CD4-positive, CD25-positive, alpha-beta regulatory T cell (primary cell): ENCODE results near the gene TTF1. TPM values are rescaled to one million over a fixed set of nuclear protein-coding genes. Genes with fewer than 3 reads are reported as not detected.
A peak's percentile ranks its signal among the peaks of the same experiment; 100 is the strongest.

Source experiments
- ATAC-seq, 2 donors: fragments of 150-1000 bp; cut with Tn5 transposase; one replicate each; pipeline ENCODE4 v1.10.0; 2021; ENCODE audit warnings: low read depth in 2 of 2, moderate number of reproducible peaks in 2 of 2, moderate library complexity in 1 of 2
- DNase-seq, 3 donors: peaks; one replicate each; pipeline versions ENCODE4 v3.0.0 to v3.0.0-alpha.2; 2012 to 2022; ENCODE audit warnings: mixed read lengths in 1 of 3
- H3K27ac ChIP-seq: one replicate; pipeline ENCODE4 v1.7.0; 2013; ENCODE audit warnings: mild to moderate bottlenecking, low read length; ENCODE audit not compliant: insufficient read depth, poor library complexity, severe bottlenecking
- H3K27me3 ChIP-seq: one replicate; pipeline ENCODE4 v1.7.0; 2013; ENCODE audit warnings: low read length; ENCODE audit not compliant: control insufficient read depth, insufficient read depth
- H3K36me3 ChIP-seq: one replicate; pipeline ENCODE4 v1.7.0; 2013; ENCODE audit warnings: mild to moderate bottlenecking, low read length, moderate library complexity; ENCODE audit not compliant: control insufficient read depth, insufficient read depth
- H3K4me1 ChIP-seq: 2 replicates; pipeline ENCODE4 v1.7.0; 2013; ENCODE audit warnings: mild to moderate bottlenecking, low read length; ENCODE audit not compliant: insufficient read depth, control insufficient read depth, poor library complexity, severe bottlenecking
- H3K4me3 ChIP-seq: one replicate; pipeline ENCODE4 v1.7.0; 2013; ENCODE audit warnings: low read depth, mild to moderate bottlenecking, low read length, moderate library complexity
- H3K9me3 ChIP-seq, 2 experiments: 1 replicate in 1 of 2; 2 replicates in 1 of 2; pipeline ENCODE4 v1.7.0; 2013; ENCODE audit warnings: low read length in 2 of 2, mild to moderate bottlenecking in 1 of 2, moderate library complexity in 1 of 2; ENCODE audit not compliant: control insufficient read depth in 2 of 2
- H3K27ac Mint-ChIP-seq, 3 donors: one replicate each; pipeline ENCODE4 v1.8.0; 2020 to 2022; ENCODE audit warnings: mild to moderate bottlenecking in 3 of 3, mixed read lengths in 3 of 3, moderate library complexity in 2 of 3
- H3K27me3 Mint-ChIP-seq: one replicate; pipeline ENCODE4 v1.8.0; 2022; ENCODE audit warnings: mild to moderate bottlenecking, mixed read lengths
- H3K36me3 Mint-ChIP-seq: one replicate; pipeline ENCODE4 v1.8.0; 2020; ENCODE audit warnings: mixed read lengths
- H3K4me1 Mint-ChIP-seq, 4 donors: one replicate each; pipeline ENCODE4 v1.8.0; 2020 to 2022; ENCODE audit warnings: mixed read lengths in 4 of 4, mild to moderate bottlenecking in 1 of 4
- H3K4me3 Mint-ChIP-seq, 4 donors: one replicate each; pipeline ENCODE4 v1.8.0; 2020 to 2022; ENCODE audit warnings: mild to moderate bottlenecking in 4 of 4, mixed read lengths in 4 of 4, moderate library complexity in 3 of 4
- H3K9me3 Mint-ChIP-seq, 7 donors: one replicate each; pipeline ENCODE4 v1.8.0; 2020 to 2022; ENCODE audit warnings: mixed read lengths in 7 of 7, mild to moderate bottlenecking in 3 of 7, moderate library complexity in 2 of 7
- polyA plus RNA-seq, 4 donors: library from polyadenylated mRNA; unstranded; fragments of 300-500 nt; fragmentation: Illumina TruSeq; gene quantifications; one replicate each; pipeline ENCODE4 v1.2.3, GENCODE V29; 2021
- total RNA-seq: library from RNA; stranded (reverse); gene quantifications from one replicate; pipeline ENCODE4 v1.2.3, GENCODE V29; 2022

The TTF1 gene
- total and polyA plus RNA-seq, 5 donors from 2014 or later: 5.1 to 16.9 (median 6.3) TPM

DNA sequence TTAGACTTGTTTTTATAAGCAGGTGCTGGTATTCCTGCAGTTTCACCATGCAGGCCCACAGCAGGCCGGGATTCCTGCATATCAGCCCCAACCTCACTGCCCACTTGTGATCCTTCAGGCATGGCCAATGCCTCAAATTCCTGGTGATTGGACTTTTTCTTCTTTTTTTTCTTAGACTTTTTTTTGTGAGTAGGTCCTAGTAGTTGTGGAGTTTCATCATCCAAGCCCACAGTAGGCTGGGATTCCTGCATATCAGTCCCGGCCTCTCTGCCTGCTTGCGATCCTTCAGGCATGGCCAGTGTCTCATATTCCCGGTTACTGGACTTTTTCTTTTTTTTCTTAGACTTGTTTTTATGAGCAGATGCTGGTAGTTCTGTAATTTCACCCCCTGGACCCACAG lies 4.8 kb downstream of the TTF1 start:
- Mint-ChIP-seq H3K9me3 (no peaks in the 10 kb centered on the region), H3K4me3 (no peak overlapping the region), H3K36me3 (peaks cover 40% of the 10 kb centered on the region), H3K27ac (peak overlapping the region in 2 of 3 donors; percentile 46 to 74), H3K4me1 (peaks cover 19 to 47% (median 29%) of the 10 kb centered on the region in 4 donors), H3K27me3 (peaks cover 2% of the 10 kb centered on the region)
- Histone ChIP-seq H3K4me1 (peaks cover 30% of the 10 kb centered on the region), H3K4me3 (no peak overlapping the region), H3K36me3 (peaks cover 49% of the 10 kb centered on the region), H3K27ac (no peak overlapping the region), H3K27me3 (no peaks in the 10 kb centered on the region), H3K9me3 (no peaks in the 10 kb centered on the region)
- no peak for DNase-seq
- no peak for ATAC-seq

DNA sequence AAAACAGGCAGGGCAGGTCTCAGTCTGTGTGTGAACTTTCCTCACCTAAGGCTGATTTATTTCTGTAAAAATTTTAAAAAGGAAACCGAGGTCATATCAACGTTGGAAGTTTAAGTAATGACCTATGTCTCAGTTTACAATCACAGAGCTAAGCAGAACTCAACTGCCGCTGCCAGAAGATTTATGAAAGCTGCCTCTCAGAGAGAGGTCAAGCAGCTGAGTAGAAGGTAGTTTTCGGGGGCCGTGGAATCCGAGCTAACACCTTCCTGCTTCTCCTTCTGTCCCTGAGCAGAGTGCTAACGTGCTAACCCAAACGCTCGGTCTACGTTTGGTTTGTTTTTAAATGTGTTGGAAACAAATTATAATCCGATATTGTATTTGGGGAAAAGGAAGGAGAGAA lies 11.1 kb downstream of the TTF1 start:
- Histone ChIP-seq H3K27me3 (no peaks in the 10 kb centered on the region), H3K27ac (no peak overlapping the region), H3K4me3 (no peak overlapping the region), H3K4me1 (no peaks in the 10 kb centered on the region), H3K36me3 (peaks cover 78% of the 10 kb centered on the region), H3K9me3 (no peaks in the 10 kb centered on the region)
- H3K27ac Mint-ChIP-seq: no peak overlapping the region
- no peaks in the 10 kb centered on the region for H3K27me3 Mint-ChIP-seq
- H3K9me3 Mint-ChIP-seq: no peaks in the 10 kb centered on the region
- ATAC-seq (no peak), DNase-seq (no peak)
- no peak overlapping the region for H3K4me3 Mint-ChIP-seq
- H3K36me3 Mint-ChIP-seq: peaks cover 38% of the 10 kb centered on the region
- H3K4me1 Mint-ChIP-seq: peaks cover 0 to 4% (median 0%) of the 10 kb centered on the region in 4 donors

DNA sequence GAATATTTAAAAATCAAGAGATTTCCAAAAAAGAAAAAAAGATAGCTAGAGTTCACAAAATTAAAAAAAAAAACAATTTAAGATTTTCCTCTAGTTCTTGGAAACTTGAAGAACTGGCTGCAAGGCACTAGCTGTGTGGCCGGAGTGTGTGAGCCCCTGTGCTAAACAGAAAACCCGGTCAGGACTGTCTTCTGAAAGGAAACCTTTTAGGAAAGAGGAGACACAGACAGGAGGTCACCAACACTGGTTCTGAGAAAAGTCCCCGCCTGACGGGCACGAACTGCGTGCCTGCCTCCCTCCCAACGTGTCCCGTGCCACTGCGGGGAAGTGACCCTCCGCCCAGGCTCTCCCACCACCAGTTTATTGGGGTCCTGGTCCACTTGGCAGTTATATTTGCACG lies 15.2 kb downstream of the TTF1 start:
- Histone ChIP-seq H3K4me3 (no peak overlapping the region), H3K9me3 (no peaks in the 10 kb centered on the region), H3K36me3 (peaks cover 85% of the 10 kb centered on the region), H3K27me3 (no peaks in the 10 kb centered on the region), H3K27ac (no peak overlapping the region), H3K4me1 (no peaks in the 10 kb centered on the region)
- H3K9me3 Mint-ChIP-seq: no peaks in the 10 kb centered on the region
- no peak overlapping the region for H3K4me3 Mint-ChIP-seq
- H3K4me1 Mint-ChIP-seq: no peaks in the 10 kb centered on the region
- ATAC-seq: no peak
- DNase-seq: no peak
- H3K36me3 Mint-ChIP-seq: peaks cover 49% of the 10 kb centered on the region
- no peaks in the 10 kb centered on the region for H3K27me3 Mint-ChIP-seq
- no peak overlapping the region for H3K27ac Mint-ChIP-seq

DNA sequence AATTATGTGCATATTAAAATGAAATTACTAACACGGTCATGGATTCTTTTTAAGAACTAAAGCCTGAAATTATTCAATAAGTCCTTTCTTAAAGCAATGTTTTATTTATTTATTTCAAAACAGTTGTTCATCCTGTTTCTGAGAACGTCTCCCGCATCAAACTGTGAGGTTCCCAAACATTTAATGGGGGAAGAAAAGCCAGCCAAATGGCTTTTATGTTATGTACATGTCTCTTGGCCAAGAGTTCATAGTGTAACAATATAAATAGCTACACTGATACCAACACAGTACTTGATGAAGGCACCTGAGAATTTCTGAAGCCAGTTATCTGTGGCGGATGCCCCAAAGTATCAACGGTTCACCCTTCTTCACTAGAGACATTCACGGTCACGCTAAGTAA lies 15.7 kb downstream of the TTF1 start:
- H3K4me1 Mint-ChIP-seq: no peaks in the 10 kb centered on the region
- Histone ChIP-seq H3K4me3 (no peak overlapping the region), H3K36me3 (peaks cover 85% of the 10 kb centered on the region), H3K4me1 (no peaks in the 10 kb centered on the region), H3K27me3 (no peaks in the 10 kb centered on the region), H3K9me3 (no peaks in the 10 kb centered on the region), H3K27ac (no peak overlapping the region)
- ATAC-seq (no peak), DNase-seq (no peak)
- H3K9me3 Mint-ChIP-seq: no peaks in the 10 kb centered on the region
- H3K27me3 Mint-ChIP-seq: no peaks in the 10 kb centered on the region
- no peak overlapping the region for H3K27ac Mint-ChIP-seq
- no peak overlapping the region for H3K4me3 Mint-ChIP-seq
- H3K36me3 Mint-ChIP-seq: peaks cover 46% of the 10 kb centered on the region

DNA sequence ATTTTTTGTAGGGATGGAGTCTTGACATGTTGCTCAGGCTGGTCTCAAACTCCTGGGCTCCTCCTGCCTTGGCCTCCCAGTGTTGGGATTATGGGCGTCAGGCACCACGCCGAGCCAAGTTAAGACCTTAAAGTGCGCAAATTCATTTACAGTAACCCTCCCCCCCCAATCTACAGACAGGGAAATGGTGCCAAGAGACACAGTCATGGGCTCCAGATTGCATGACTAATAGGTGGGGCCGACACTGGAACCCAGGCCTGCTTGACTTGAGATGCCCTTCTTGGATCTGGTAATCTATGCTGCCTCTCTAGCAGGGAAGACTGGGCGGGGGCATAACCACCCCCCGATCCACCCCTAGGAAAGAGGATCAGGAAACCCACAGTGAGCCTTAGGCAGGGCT lies 19.5 kb downstream of the TTF1 start:
- Histone ChIP-seq H3K27me3 (no peaks in the 10 kb centered on the region), H3K4me3 (no peak overlapping the region), H3K9me3 (no peaks in the 10 kb centered on the region), H3K27ac (no peak overlapping the region), H3K4me1 (no peaks in the 10 kb centered on the region), H3K36me3 (peaks cover 77% of the 10 kb centered on the region)
- Mint-ChIP-seq H3K36me3 (peaks cover 47% of the 10 kb centered on the region), H3K27me3 (no peaks in the 10 kb centered on the region), H3K4me3 (no peak overlapping the region), H3K27ac (no peak overlapping the region), H3K9me3 (no peaks in the 10 kb centered on the region), H3K4me1 (peaks cover 8 to 20% (median 11%) of the 10 kb centered on the region in 4 donors)
- ATAC-seq (no peak), DNase-seq (no peak)

DNA sequence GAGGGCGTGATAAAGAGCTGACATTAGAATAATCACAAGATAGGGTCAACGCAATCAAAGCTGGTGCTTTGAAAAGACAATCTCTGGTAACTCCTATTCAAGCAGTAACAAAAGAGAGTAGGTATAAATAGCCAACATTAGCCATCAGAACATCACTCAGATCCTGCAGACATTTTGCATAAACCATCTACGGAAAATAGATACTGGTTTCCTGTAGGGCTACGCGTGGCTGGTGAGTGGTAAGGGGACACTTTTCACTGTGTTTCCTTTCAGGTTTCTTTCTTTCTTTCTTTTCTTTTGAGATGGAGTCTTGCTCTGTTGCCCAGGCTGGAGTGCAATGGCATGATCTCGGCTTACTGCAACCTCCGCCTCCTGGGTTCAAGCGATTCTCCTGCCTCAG lies 22.3 kb downstream of the TTF1 start:
- Histone ChIP-seq H3K9me3 (no peaks in the 10 kb centered on the region), H3K4me1 (no peaks in the 10 kb centered on the region), H3K27ac (no peak overlapping the region), H3K27me3 (no peaks in the 10 kb centered on the region), H3K4me3 (no peak overlapping the region), H3K36me3 (peaks cover 74% of the 10 kb centered on the region)
- DNase-seq (no peak), ATAC-seq (no peak)
- Mint-ChIP-seq H3K27ac (peak overlapping the region in 1 of 3 donors; percentile 7), H3K4me1 (peaks cover 15 to 29% (median 17%) of the 10 kb centered on the region in 4 donors), H3K4me3 (no peak overlapping the region), H3K36me3 (peaks cover 32% of the 10 kb centered on the region), H3K27me3 (no peaks in the 10 kb centered on the region), H3K9me3 (no peaks in the 10 kb centered on the region)

DNA sequence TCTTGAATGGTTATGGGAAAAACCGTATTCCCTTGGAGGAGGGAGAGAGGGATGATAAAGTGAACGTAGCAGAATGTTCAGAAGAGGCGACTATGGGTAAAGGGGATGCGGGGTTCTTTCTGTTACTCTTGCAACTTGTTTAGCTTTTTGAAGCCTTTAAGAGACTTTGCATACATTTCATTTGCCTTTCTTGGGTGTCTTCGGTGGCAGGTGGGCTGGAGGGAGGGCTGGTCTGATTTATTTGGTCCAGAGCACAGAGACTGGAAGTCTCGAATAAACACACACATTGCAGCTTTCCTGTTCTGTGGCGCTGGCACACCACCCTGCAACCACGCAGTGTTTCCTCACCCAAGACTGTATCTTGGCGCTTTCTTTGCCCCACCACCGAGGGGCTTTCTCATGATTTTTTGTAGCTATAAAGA lies 23.2 kb downstream of the TTF1 start:
- no peak for DNase-seq
- H3K9me3 Mint-ChIP-seq: no peaks in the 10 kb centered on the region
- H3K4me1 Mint-ChIP-seq: peaks cover 15 to 29% (median 19%) of the 10 kb centered on the region in 4 donors
- H3K27ac Mint-ChIP-seq: no peak overlapping the region
- H3K27me3 ChIP-seq: no peaks in the 10 kb centered on the region
- no peak overlapping the region for H3K27ac ChIP-seq
- no peaks in the 10 kb centered on the region for H3K9me3 ChIP-seq
- no peak overlapping the region for H3K4me3 ChIP-seq
- no peaks in the 10 kb centered on the region for H3K27me3 Mint-ChIP-seq
- ATAC-seq: no peak
- no peak overlapping the region for H3K4me3 Mint-ChIP-seq
- peaks cover 75% of the 10 kb centered on the region for H3K36me3 ChIP-seq
- peaks cover 32% of the 10 kb centered on the region for H3K36me3 Mint-ChIP-seq
- H3K4me1 ChIP-seq: no peaks in the 10 kb centered on the region

DNA sequence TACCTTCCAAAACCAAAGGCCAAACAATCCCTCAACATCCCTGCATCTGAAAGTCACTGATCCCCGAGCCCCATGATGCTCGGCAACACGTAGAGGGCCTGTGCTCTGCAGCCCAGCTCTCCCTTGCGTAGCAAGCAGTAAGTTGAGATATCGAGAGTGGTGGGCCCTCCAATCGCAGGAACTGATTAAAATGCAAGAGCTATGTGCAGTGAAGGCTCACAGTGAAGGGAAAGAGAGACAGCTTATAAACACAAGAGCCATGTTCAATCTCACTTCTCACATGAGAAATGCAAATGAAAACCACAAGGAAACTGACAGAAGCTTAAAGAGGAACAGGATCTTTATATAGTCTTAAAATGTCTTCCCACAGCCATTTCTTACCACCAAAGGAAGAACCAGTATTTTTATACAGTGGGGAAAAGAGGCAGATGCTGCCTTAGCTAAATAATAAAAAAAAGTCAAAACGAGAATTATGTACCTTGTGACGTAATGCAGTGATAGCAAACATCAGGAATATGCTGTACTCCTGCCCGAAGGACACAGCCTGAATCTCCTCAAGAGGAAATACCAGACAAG lies 24.6 kb downstream of the TTF1 start:
- Mint-ChIP-seq H3K4me1 (peaks cover 15 to 29% (median 19%) of the 10 kb centered on the region in 4 donors), H3K36me3 (peaks cover 22% of the 10 kb centered on the region), H3K4me3 (peak overlapping the region in 2 of 4 donors; percentile 11 to 77), H3K27me3 (no peaks in the 10 kb centered on the region), H3K27ac (peak overlapping the region; percentile 48 to 84 (median 76)), H3K9me3 (no peaks in the 10 kb centered on the region)
- Histone ChIP-seq H3K36me3 (peaks cover 75% of the 10 kb centered on the region), H3K27ac (no peak overlapping the region), H3K4me3 (no peak overlapping the region), H3K4me1 (no peaks in the 10 kb centered on the region), H3K9me3 (no peaks in the 10 kb centered on the region), H3K27me3 (no peaks in the 10 kb centered on the region)
- DNase-seq (peak in 1 of 3 donors; percentile 24), ATAC-seq (peak; percentile 34 to 58)
